Osteoblast (primary cell): ENCODE data around the gene SMARCA2. TPM values are rescaled to one million over a fixed set of nuclear protein-coding genes. Genes with fewer than 3 reads are reported as not detected.

Source experiments
- DNase-seq: peaks from one replicate; pipeline ENCODE4 v3.0.0; 2011; ENCODE audit warnings: low spot score, mixed read lengths; ENCODE audit not compliant: insufficient read length; ENCODE audit errors: missing footprints
- H2AFZ ChIP-seq: 2 replicates; pipeline ENCODE4 v1.6.0; 2011; ENCODE audit warnings: mild to moderate bottlenecking, low read length
- H3K27ac ChIP-seq: 2 replicates; pipeline ENCODE4 v1.5.1; 2011; ENCODE audit warnings: mild to moderate bottlenecking, low read depth, low read length, moderate library complexity
- H3K27me3 ChIP-seq: 2 replicates; pipeline ENCODE4 v1.6.0; 2012; ENCODE audit warnings: mild to moderate bottlenecking, control low read depth, inconsistent platforms, low read length, moderate library complexity; ENCODE audit not compliant: insufficient read depth
- H3K36me3 ChIP-seq: 2 replicates; pipeline ENCODE4 v1.5.1; 2011; ENCODE audit warnings: mild to moderate bottlenecking, low read length, control low read depth, moderate library complexity; ENCODE audit not compliant: insufficient read depth
- H3K4me1 ChIP-seq: 2 replicates; pipeline ENCODE4 v1.5.1; 2011; ENCODE audit warnings: mild to moderate bottlenecking, low read length, control low read depth, moderate library complexity; ENCODE audit not compliant: insufficient read depth
- H3K4me2 ChIP-seq: 2 replicates; pipeline ENCODE4 v1.6.0; 2011; ENCODE audit warnings: mild to moderate bottlenecking, low read length; ENCODE audit not compliant: insufficient read depth
- H3K4me3 ChIP-seq: fragments of 200-600 bp; sonication (generic); 3 replicates; pipeline ENCODE4 v1.5.1; 2012; ENCODE audit warnings: mild to moderate bottlenecking, low read length, inconsistent platforms; ENCODE audit not compliant: insufficient read depth
- H3K79me2 ChIP-seq: 2 replicates; pipeline ENCODE4 v1.6.0; 2012; ENCODE audit warnings: mild to moderate bottlenecking, low read length, control low read depth, inconsistent platforms; ENCODE audit not compliant: insufficient read depth
- H3K9me3 ChIP-seq: 2 replicates; pipeline ENCODE4 v1.5.1; 2011; ENCODE audit warnings: low read depth, low read length, control low read depth
- H4K20me1 ChIP-seq: 2 replicates; pipeline ENCODE4 v1.6.0; 2012; ENCODE audit warnings: mild to moderate bottlenecking, low read length, control low read depth; ENCODE audit not compliant: insufficient read depth
- CTCF ChIP-seq: IDR thresholded peaks from 2 replicates; pipeline ENCODE4 v1.5.1; 2011; ENCODE audit warnings: mild to moderate bottlenecking, low read depth, low read length, moderate library complexity; ENCODE audit errors: extremely low read depth
- total RNA-seq: library from RNA; depleted of rRNA; stranded (reverse); fragments of >200 nt; gene quantifications from 2 replicates; pipeline ENCODE4 v1.2.3, GENCODE V29; 2012

Gene SMARCA2
- total RNA-seq, 1 donor: 101 TPM

GRCh38 chr9:2178034-2178734, 163.0 kb downstream of the SMARCA2 start:
- no peak overlapping the region for H3K4me2 ChIP-seq
- TF ChIP-seq CTCF: no peak
- DNase-seq: no peak
- H3K9me3 ChIP-seq: no peaks in the 10 kb centered on the region
- no peak overlapping the region for H2AFZ ChIP-seq
- no peaks in the 10 kb centered on the region for H3K79me2 ChIP-seq
- H3K4me1 ChIP-seq: no peaks in the 10 kb centered on the region
- no peaks in the 10 kb centered on the region for H4K20me1 ChIP-seq
- H3K27ac ChIP-seq: no peak overlapping the region
- no peaks in the 10 kb centered on the region for H3K27me3 ChIP-seq
- no peaks in the 10 kb centered on the region for H3K36me3 ChIP-seq
- no peak overlapping the region for H3K4me3 ChIP-seq

DNA sequence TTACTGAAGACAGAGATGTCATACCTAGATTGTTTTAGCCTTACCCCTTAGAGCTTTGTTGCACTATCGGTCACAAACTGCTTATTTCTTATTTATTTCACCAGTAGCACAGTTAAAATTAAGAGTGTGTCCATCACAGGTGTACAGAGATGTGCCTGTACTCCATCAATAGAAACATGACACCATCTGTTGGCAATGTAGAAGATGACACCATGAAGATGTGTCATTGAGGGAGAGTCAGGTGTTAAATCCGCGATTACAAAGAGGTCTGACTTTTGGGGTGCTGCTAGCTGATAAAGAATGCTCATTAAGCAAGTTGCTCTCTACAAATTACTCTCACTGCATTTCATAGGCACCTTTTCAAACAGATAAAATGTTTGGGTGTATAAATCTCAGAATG, 164.4 kb downstream of the SMARCA2 start:
- Histone ChIP-seq H3K79me2 (no peaks in the 10 kb centered on the region), H3K27me3 (no peaks in the 10 kb centered on the region)
- DNase-seq: no peak

DNA sequence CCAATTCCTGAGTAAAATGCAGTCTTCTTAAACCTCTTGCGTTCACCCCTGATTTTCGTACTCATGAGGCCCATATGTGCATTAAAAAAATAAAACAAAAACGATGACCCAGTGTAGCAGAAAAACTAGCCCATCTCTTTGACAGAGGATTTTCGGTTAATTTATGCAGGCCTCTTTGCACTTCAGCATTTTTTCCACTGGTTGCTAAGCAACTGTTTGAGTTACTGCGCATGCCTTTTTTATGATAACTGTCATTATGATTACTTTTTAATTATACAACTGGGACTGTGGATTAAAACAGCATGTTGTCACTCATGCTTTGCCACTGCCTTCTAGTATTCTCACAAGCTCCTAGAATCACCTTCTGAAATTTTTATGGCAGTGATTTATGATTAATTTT, 165.0 kb downstream of the SMARCA2 start:
- no peak overlapping the region for H3K27ac ChIP-seq

More for the DNA sequence above, 164.4 kb downstream of the SMARCA2 start:
- H3K9me3 ChIP-seq: no peaks in the 10 kb centered on the region
- no peaks in the 10 kb centered on the region for H3K36me3 ChIP-seq
- TF ChIP-seq CTCF: no peak
- H2AFZ ChIP-seq: no peak overlapping the region
- no peaks in the 10 kb centered on the region for H4K20me1 ChIP-seq
- no peaks in the 10 kb centered on the region for H3K4me1 ChIP-seq
- no peak overlapping the region for H3K4me2 ChIP-seq
- no peak overlapping the region for H3K27ac ChIP-seq
- no peak overlapping the region for H3K4me3 ChIP-seq

More for the DNA sequence above, 165.0 kb downstream of the SMARCA2 start:
- no peaks in the 10 kb centered on the region for H3K4me1 ChIP-seq
- TF ChIP-seq CTCF: no peak
- no peaks in the 10 kb centered on the region for H4K20me1 ChIP-seq
- H3K79me2 ChIP-seq: no peaks in the 10 kb centered on the region
- no peaks in the 10 kb centered on the region for H3K27me3 ChIP-seq
- H3K4me3 ChIP-seq: no peak overlapping the region
- H2AFZ ChIP-seq: no peak overlapping the region
- H3K4me2 ChIP-seq: no peak overlapping the region
- no peaks in the 10 kb centered on the region for H3K36me3 ChIP-seq
- no peak for DNase-seq
- H3K9me3 ChIP-seq: no peaks in the 10 kb centered on the region
